ENCODE results near the gene ATG4C. TPM values are rescaled to one million over a fixed set of nuclear protein-coding genes. Genes with fewer than 3 reads are reported as not detected.

Gene ATG4C
- total RNA-seq, 2 experiments from 2014 or later: 14.6 to 15.9 TPM

- Mint-ChIP-seq H3K27ac (no peak overlapping the region), H3K36me3 (no peaks in the 10 kb centered on the region), H3K4me1 (ENCODE audit: low read depth) (peaks cover 5% of the 10 kb centered on the region), H3K9me3 (no peaks in the 10 kb centered on the region), H3K4me3 (no peak overlapping the region), H3K27me3 (peaks cover 1% of the 10 kb centered on the region)
- CTCF ChIA-PET: no interaction called here
- intact Hi-C loops (cut with micrococcal nuclease): no loop called here
- POLR2A ChIA-PET: no interaction called here
- DNase-seq: no peak
These were observed 119.6 kb downstream of the ATG4C start for GRCh38 chr1:62903522-62903921.

GRCh38 chr1:62903982-62904855 is 120.3 kb downstream of the ATG4C start:
- Mint-ChIP-seq H3K9me3 (no peaks in the 10 kb centered on the region), H3K4me1 (ENCODE audit: low read depth) (peaks cover 10% of the 10 kb centered on the region), H3K36me3 (no peaks in the 10 kb centered on the region), H3K4me3 (no peak overlapping the region), H3K27ac (no peak overlapping the region), H3K27me3 (peaks cover 1% of the 10 kb centered on the region)
- DNase-seq: no peak
- CTCF ChIA-PET: interaction anchor here (0.7 kb wide), 1 partner anchor 64 kb away, joined by 3 read pairs; no protein-coding TSS in a partner anchor
- POLR2A ChIA-PET: no interaction called here
- intact Hi-C loops (cut with micrococcal nuclease): no loop called here

GRCh38 chr1:62904856-62905225 is 120.9 kb downstream of the ATG4C start:
- ChIA-PET CTCF (interaction anchor here (0.7 kb wide), 1 partner anchor 65 kb away, joined by 3 read pairs; no protein-coding TSS in a partner anchor), POLR2A (no interaction called here)
- Mint-ChIP-seq H3K4me3 (no peak overlapping the region), H3K36me3 (no peaks in the 10 kb centered on the region), H3K9me3 (no peaks in the 10 kb centered on the region), H3K4me1 (ENCODE audit: low read depth) (peaks cover 10% of the 10 kb centered on the region), H3K27me3 (peaks cover 1% of the 10 kb centered on the region), H3K27ac (no peak overlapping the region)
- DNase-seq: no peak
- intact Hi-C loops (cut with micrococcal nuclease): no loop called here

- no peak overlapping the region for H3K4me3 Mint-ChIP-seq
- peaks cover 1% of the 10 kb centered on the region for H3K27me3 Mint-ChIP-seq
- no peak for DNase-seq
- CTCF ChIA-PET: no interaction called here
- peaks cover 10% of the 10 kb centered on the region for H3K4me1 Mint-ChIP-seq (ENCODE audit: low read depth)
- no peaks in the 10 kb centered on the region for H3K36me3 Mint-ChIP-seq
- intact Hi-C loops (cut with micrococcal nuclease): no loop called here
- no peak overlapping the region for H3K27ac Mint-ChIP-seq
- POLR2A ChIA-PET: no interaction called here
- H3K9me3 Mint-ChIP-seq: no peaks in the 10 kb centered on the region
These were observed 121.4 kb downstream of the ATG4C start for GRCh38 chr1:62905309-62905708.

- Mint-ChIP-seq H3K4me3 (no peak overlapping the region), H3K4me1 (ENCODE audit: low read depth) (peaks cover 10% of the 10 kb centered on the region), H3K27me3 (peaks cover 1% of the 10 kb centered on the region), H3K9me3 (no peaks in the 10 kb centered on the region), H3K36me3 (no peaks in the 10 kb centered on the region), H3K27ac (no peak overlapping the region)
- intact Hi-C loops (cut with micrococcal nuclease): no loop called here
- DNase-seq: no peak
- CTCF ChIA-PET: interaction anchor here (0.8 to 1.9 kb wide), 2 partner anchors 64 to 66 kb away, joined by 3 to 8 read pairs; no protein-coding TSS in a partner anchor
- POLR2A ChIA-PET: no interaction called here
These were observed 121.9 kb downstream of the ATG4C start for GRCh38 chr1:62905872-62906271.

- CTCF ChIA-PET: interaction anchor here (0.8 to 1.9 kb wide), 2 partner anchors 65 to 67 kb away, joined by 3 to 8 read pairs; no protein-coding TSS in a partner anchor
- Mint-ChIP-seq H3K4me1 (ENCODE audit: low read depth) (peaks cover 10% of the 10 kb centered on the region), H3K27me3 (peaks cover 1% of the 10 kb centered on the region), H3K27ac (no peak overlapping the region), H3K4me3 (no peak overlapping the region), H3K9me3 (no peaks in the 10 kb centered on the region), H3K36me3 (no peaks in the 10 kb centered on the region)
- DNase-seq: no peak
- POLR2A ChIA-PET: no interaction called here
- intact Hi-C loops (cut with micrococcal nuclease): no loop called here
These were observed 122.5 kb downstream of the ATG4C start for GRCh38 chr1:62906428-62906886.

- no peak overlapping the region for H3K4me3 Mint-ChIP-seq
- intact Hi-C loops (cut with micrococcal nuclease): no loop called here
- CTCF ChIA-PET: no interaction called here
These were observed 124.3 kb downstream of the ATG4C start for GRCh38 chr1:62908168-62908695.

GRCh38 chr1:62912028-62912638 is 128.2 kb downstream of the ATG4C start:
- Mint-ChIP-seq H3K4me3 (no peak overlapping the region), H3K27ac (no peak overlapping the region), H3K27me3 (peaks cover 5% of the 10 kb centered on the region), H3K36me3 (no peaks in the 10 kb centered on the region), H3K4me1 (ENCODE audit: low read depth) (peaks cover 10% of the 10 kb centered on the region), H3K9me3 (no peaks in the 10 kb centered on the region)
- CTCF ChIA-PET: interaction anchor here (0.8 to 1.7 kb wide), 3 partner anchors 23 to 237 kb away, joined by 3 to 4 read pairs (median 3); no protein-coding TSS in a partner anchor
- no peak for DNase-seq
- intact Hi-C loops (cut with micrococcal nuclease): no loop called here
- POLR2A ChIA-PET: no interaction called here

More at GRCh38 chr1:62908168-62908695, 124.3 kb downstream of the ATG4C start:
- Mint-ChIP-seq H3K27me3 (peaks cover 1% of the 10 kb centered on the region), H3K4me1 (ENCODE audit: low read depth) (peaks cover 10% of the 10 kb centered on the region), H3K9me3 (no peaks in the 10 kb centered on the region), H3K36me3 (no peaks in the 10 kb centered on the region), H3K27ac (no peak overlapping the region)
- no peak for DNase-seq
- POLR2A ChIA-PET: no interaction called here

Other genes with a start within 250 kb of the ATG4C start
- not detected for gene ANGPTL3, start 186.6 kb upstream of the ATG4C start, total RNA-seq
- 10 to 100 TPM; 15.5 to 20.4 TPM for gene DOCK7, start 95.7 kb upstream of the ATG4C start, total RNA-seq

Measured in activated CD4-positive, alpha-beta memory T cell treated with anti-CD3 and anti-CD28 coated beads for 36 hours (primary cell).